ENCODE results near the gene RIOK1. TPM values are rescaled to one million over a fixed set of nuclear protein-coding genes. Genes with fewer than 3 reads are reported as not detected.

The RIOK1 gene
- total and polyA plus RNA-seq, 2 of the 13 experiments (the other 11 are each of a cell fraction or from before 2014, with no cell fraction given), result 9.4 to 37.8 TPM

DNA sequence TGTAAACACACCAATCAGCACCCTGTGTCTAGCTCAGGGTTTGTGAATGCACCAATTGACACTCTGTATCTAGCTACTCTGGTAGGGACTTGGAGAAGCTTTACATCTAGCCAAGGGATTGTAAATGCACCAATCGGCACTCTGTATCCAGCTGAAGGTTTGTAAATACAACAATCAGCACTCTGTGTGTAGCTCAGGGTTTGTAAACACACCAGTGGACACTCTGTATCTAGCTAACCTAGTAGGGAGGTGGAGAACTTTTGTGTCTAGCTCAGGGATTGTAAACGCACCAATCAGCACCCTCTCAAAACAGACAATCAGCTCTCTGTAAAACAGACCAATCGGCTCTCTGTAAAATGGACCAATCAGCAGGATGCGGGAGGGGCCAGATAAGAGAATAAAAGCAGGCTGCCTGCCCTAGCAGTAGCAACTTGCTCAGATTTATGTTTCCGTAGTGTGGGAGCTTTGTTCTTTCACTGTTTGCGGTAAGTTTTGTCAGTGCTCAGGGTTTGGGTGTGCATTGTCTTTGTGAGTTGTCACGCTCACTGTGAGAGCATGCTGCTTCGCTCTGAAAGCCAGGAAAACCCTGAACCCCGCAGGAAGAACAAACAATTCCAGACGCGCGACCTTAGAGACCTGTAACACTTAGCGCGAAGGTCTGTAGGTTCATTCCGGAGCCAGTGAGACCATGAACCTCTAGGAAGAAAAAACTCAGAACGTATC is 37.0 kb downstream of the RIOK1 start (continued):
- TF ChIP-seq, protein P1, sequence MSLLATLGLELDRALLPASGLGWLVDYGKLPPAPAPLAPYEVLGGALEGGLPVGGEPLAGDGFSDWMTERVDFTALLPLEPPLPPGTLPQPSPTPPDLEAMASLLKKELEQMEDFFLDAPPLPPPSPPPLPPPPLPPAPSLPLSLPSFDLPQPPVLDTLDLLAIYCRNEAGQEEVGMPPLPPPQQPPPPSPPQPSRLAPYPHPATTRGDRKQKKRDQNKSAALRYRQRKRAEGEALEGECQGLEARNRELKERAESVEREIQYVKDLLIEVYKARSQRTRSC (CRISPR knock-in tag; IDR thresholded peaks at IDR 0.05; ENCODE audit: low read depth), result no peak
- TF ChIP-seq, protein P2, sequence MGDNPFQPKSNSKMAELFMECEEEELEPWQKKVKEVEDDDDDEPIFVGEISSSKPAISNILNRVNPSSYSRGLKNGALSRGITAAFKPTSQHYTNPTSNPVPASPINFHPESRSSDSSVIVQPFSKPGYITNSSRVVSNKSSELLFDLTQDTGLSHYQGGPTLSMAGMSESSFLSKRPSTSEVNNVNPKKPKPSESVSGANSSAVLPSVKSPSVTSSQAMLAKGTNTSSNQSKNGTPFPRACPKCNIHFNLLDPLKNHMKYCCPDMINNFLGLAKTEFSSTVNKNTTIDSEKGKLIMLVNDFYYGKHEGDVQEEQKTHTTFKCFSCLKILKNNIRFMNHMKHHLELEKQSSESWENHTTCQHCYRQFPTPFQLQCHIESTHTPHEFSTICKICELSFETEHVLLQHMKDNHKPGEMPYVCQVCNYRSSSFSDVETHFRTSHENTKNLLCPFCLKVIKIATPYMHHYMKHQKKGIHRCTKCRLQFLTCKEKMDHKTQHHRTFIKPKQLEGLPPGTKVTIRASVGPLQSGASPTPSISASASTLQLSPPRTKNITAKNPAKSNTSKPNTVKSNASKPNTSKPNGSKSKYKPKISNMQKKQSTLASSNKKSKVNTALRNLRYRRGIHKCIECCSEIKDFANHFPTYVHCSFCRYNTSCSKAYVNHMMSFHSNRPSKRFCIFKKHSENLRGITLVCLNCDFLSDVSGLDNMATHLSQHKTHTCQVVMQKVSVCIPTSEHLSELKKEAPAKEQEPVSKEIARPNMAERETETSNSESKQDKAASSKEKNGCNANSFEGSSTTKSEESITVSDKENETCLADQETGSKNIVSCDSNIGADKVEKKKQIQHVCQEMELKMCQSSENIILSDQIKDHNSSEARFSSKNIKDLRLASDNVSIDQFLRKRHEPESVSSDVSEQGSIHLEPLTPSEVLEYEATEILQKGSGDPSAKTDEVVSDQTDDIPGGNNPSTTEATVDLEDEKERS (CRISPR knock-in tag; IDR thresholded peaks at IDR 0.05), result peak; percentile 64; the same call in 1 of the 2 replicates
- TF ChIP-seq GABPB1 (CRISPR knock-in tag; IDR thresholded peaks at IDR 0.05), result no peak
- TF ChIP-seq ZNF615 (CRISPR knock-in tag; IDR thresholded peaks at IDR 0.05; ENCODE audit: borderline replicate concordance), result no peak
- TF ChIP-seq ATAD3A (CRISPR knock-in tag; IDR thresholded peaks at IDR 0.05), result no peak
- TF ChIP-seq ELF4 (CRISPR knock-in tag; IDR thresholded peaks at IDR 0.05; ENCODE audit: borderline replicate concordance), result no peak
- TF ChIP-seq, protein P3, sequence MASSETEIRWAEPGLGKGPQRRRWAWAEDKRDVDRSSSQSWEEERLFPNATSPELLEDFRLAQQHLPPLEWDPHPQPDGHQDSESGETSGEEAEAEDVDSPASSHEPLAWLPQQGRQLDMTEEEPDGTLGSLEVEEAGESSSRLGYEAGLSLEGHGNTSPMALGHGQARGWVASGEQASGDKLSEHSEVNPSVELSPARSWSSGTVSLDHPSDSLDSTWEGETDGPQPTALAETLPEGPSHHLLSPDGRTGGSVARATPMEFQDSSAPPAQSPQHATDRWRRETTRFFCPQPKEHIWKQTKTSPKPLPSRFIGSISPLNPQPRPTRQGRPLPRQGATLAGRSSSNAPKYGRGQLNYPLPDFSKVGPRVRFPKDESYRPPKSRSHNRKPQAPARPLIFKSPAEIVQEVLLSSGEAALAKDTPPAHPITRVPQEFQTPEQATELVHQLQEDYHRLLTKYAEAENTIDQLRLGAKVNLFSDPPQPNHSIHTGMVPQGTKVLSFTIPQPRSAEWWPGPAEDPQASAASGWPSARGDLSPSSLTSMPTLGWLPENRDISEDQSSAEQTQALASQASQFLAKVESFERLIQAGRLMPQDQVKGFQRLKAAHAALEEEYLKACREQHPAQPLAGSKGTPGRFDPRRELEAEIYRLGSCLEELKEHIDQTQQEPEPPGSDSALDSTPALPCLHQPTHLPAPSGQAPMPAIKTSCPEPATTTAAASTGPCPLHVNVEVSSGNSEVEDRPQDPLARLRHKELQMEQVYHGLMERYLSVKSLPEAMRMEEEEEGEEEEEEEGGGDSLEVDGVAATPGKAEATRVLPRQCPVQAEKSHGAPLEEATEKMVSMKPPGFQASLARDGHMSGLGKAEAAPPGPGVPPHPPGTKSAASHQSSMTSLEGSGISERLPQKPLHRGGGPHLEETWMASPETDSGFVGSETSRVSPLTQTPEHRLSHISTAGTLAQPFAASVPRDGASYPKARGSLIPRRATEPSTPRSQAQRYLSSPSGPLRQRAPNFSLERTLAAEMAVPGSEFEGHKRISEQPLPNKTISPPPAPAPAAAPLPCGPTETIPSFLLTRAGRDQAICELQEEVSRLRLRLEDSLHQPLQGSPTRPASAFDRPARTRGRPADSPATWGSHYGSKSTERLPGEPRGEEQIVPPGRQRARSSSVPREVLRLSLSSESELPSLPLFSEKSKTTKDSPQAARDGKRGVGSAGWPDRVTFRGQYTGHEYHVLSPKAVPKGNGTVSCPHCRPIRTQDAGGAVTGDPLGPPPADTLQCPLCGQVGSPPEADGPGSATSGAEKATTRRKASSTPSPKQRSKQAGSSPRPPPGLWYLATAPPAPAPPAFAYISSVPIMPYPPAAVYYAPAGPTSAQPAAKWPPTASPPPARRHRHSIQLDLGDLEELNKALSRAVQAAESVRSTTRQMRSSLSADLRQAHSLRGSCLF (CRISPR knock-in tag; IDR thresholded peaks at IDR 0.05; ENCODE audit: borderline replicate concordance), result no peak
- TF ChIP-seq SRSF4 (IDR thresholded peaks at IDR 0.05; ENCODE audit: low read depth, low read length, poor library complexity, severe bottlenecking), result no peak
- TF ChIP-seq, protein P4, sequence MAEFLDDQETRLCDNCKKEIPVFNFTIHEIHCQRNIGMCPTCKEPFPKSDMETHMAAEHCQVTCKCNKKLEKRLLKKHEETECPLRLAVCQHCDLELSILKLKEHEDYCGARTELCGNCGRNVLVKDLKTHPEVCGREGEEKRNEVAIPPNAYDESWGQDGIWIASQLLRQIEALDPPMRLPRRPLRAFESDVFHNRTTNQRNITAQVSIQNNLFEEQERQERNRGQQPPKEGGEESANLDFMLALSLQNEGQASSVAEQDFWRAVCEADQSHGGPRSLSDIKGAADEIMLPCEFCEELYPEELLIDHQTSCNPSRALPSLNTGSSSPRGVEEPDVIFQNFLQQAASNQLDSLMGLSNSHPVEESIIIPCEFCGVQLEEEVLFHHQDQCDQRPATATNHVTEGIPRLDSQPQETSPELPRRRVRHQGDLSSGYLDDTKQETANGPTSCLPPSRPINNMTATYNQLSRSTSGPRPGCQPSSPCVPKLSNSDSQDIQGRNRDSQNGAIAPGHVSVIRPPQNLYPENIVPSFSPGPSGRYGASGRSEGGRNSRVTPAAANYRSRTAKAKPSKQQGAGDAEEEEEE (CRISPR knock-in tag; IDR thresholded peaks at IDR 0.05; ENCODE audit: borderline replicate concordance), result no peak

Measured in HepG2 (cell line).